ENCODE measurements around the gene MATN1. TPM values are rescaled to one million over a fixed set of nuclear protein-coding genes. Genes with fewer than 3 reads are reported as not detected.

MATN1 gene
- polyA plus RNA-seq, 1 donor (not counting 4 experiments of a cell fraction or from before 2014, with no cell fraction given) = 0.05 TPM

DNA sequence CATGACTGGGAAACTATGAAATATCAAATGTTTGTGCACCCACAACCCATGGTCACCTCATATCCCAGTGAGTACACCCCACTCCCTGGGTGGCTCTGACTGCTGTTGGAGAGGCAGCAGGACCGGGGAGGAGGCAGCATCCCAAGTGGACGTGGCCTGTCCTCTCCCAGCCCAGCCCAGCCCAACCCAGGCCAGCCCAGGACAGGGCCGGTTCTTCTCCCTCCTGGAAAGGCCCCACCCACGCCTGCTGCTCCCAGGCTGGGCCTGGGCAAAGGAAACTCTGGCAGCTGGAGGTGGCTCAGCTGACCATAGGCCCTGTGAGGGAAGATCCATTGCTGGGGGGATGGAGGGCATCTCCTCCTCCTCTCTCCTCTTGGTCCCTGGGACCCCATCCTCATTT is 19.1 kb downstream of the MATN1 start:
- dilution Hi-C loops (cut with MboI; ENCODE audit: extremely low pct_ligation_motif_present, low sequenced_read_pairs) = no loop called here
- no peaks in the 10 kb centered on the region for H3K9me1 ChIP-seq (ENCODE audit: control insufficient read depth, extremely low read depth, insufficient read depth, low read length)
- no peak overlapping the region for H3K9ac ChIP-seq (ENCODE audit: control insufficient read depth, extremely low read depth, insufficient read depth, low read length)
- no peak overlapping the region for H3K27ac ChIP-seq (ENCODE audit: control insufficient read depth, insufficient read depth, low read length)
- no peaks in the 10 kb centered on the region for H3K27me3 ChIP-seq (ENCODE audit: control insufficient read depth, extremely low read depth, insufficient read depth, low read length)
- no peak overlapping the region for H3K4me2 ChIP-seq (ENCODE audit: control insufficient read depth, extremely low read depth, insufficient read depth, low read depth, low read length)
- TF ChIP-seq, protein P1, sequence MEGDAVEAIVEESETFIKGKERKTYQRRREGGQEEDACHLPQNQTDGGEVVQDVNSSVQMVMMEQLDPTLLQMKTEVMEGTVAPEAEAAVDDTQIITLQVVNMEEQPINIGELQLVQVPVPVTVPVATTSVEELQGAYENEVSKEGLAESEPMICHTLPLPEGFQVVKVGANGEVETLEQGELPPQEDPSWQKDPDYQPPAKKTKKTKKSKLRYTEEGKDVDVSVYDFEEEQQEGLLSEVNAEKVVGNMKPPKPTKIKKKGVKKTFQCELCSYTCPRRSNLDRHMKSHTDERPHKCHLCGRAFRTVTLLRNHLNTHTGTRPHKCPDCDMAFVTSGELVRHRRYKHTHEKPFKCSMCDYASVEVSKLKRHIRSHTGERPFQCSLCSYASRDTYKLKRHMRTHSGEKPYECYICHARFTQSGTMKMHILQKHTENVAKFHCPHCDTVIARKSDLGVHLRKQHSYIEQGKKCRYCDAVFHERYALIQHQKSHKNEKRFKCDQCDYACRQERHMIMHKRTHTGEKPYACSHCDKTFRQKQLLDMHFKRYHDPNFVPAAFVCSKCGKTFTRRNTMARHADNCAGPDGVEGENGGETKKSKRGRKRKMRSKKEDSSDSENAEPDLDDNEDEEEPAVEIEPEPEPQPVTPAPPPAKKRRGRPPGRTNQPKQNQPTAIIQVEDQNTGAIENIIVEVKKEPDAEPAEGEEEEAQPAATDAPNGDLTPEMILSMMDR (optimal IDR thresholded peaks at IDR 0.05 in 1 of 3, IDR thresholded peaks at IDR 0.05 in 1 of 3, conservative IDR thresholded peaks at IDR 0.05 in 1 of 3; ENCODE audit: extremely low read depth in 1 of 3, insufficient read depth in 2 of 3, low read length in 3 of 3) = no peak
- no peak for TF ChIP-seq EZH2 (IDR thresholded peaks at IDR 0.05; ENCODE audit: low read length)
- FAIRE-seq = no peak
- H4K20me1 ChIP-seq (ENCODE audit: control insufficient read depth, extremely low read depth, insufficient read depth, low read length) = no peaks in the 10 kb centered on the region
- no peak for DNase-seq (ENCODE audit: low read depth, low spot score)
- no peak overlapping the region for H2AFZ ChIP-seq (ENCODE audit: control insufficient read depth, low read length)
- H3K36me3 ChIP-seq (ENCODE audit: control insufficient read depth in 2 of 2, extremely low read depth in 1 of 2, insufficient read depth in 2 of 2, low read length in 2 of 2) = no peaks in the 10 kb centered on the region
- peaks cover 14% of the 10 kb centered on the region for H3K4me1 ChIP-seq (ENCODE audit: control insufficient read depth, extremely low read depth, insufficient read depth, low read length)
- no peaks in the 10 kb centered on the region for H3K9me3 ChIP-seq (ENCODE audit: control insufficient read depth, low read depth, low read length)
- H3K4me3 ChIP-seq (ENCODE audit: control insufficient read depth in 2 of 3, extremely low read depth in 1 of 3, insufficient read depth in 2 of 3, low read depth in 1 of 3, low read length in 3 of 3) = no peak overlapping the region
- no peaks in the 10 kb centered on the region for H3K79me2 ChIP-seq (ENCODE audit: control insufficient read depth, insufficient read depth, low read length)

- H3K9ac ChIP-seq (ENCODE audit: control insufficient read depth, extremely low read depth, insufficient read depth, low read length) = no peak overlapping the region
- H4K20me1 ChIP-seq (ENCODE audit: control insufficient read depth, extremely low read depth, insufficient read depth, low read length) = no peaks in the 10 kb centered on the region
- H3K9me1 ChIP-seq (ENCODE audit: control insufficient read depth, extremely low read depth, insufficient read depth, low read length) = no peaks in the 10 kb centered on the region
- no peaks in the 10 kb centered on the region for H3K9me3 ChIP-seq (ENCODE audit: control insufficient read depth, low read depth, low read length)
- TF ChIP-seq, protein P1 (optimal IDR thresholded peaks at IDR 0.05 in 1 of 3, IDR thresholded peaks at IDR 0.05 in 1 of 3, conservative IDR thresholded peaks at IDR 0.05 in 1 of 3; ENCODE audit: extremely low read depth in 1 of 3, insufficient read depth in 2 of 3, low read length in 3 of 3) = no peak
- no peak for TF ChIP-seq EZH2 (IDR thresholded peaks at IDR 0.05; ENCODE audit: low read length)
- no peak for DNase-seq (ENCODE audit: low read depth, low spot score)
- no peaks in the 10 kb centered on the region for H3K36me3 ChIP-seq (ENCODE audit: control insufficient read depth in 2 of 2, extremely low read depth in 1 of 2, insufficient read depth in 2 of 2, low read length in 2 of 2)
- no peaks in the 10 kb centered on the region for H3K27me3 ChIP-seq (ENCODE audit: control insufficient read depth, extremely low read depth, insufficient read depth, low read length)
- H3K27ac ChIP-seq (ENCODE audit: control insufficient read depth, insufficient read depth, low read length) = no peak overlapping the region
- no peak overlapping the region for H3K4me3 ChIP-seq (ENCODE audit: control insufficient read depth in 2 of 3, extremely low read depth in 1 of 3, insufficient read depth in 2 of 3, low read depth in 1 of 3, low read length in 3 of 3)
- no peak for FAIRE-seq
- dilution Hi-C loops (cut with MboI; ENCODE audit: extremely low pct_ligation_motif_present, low sequenced_read_pairs) = no loop called here
- H3K4me2 ChIP-seq (ENCODE audit: control insufficient read depth, extremely low read depth, insufficient read depth, low read depth, low read length) = no peak overlapping the region
- H2AFZ ChIP-seq (ENCODE audit: control insufficient read depth, low read length) = no peak overlapping the region
- no peaks in the 10 kb centered on the region for H3K79me2 ChIP-seq (ENCODE audit: control insufficient read depth, insufficient read depth, low read length)
- peaks cover 21% of the 10 kb centered on the region for H3K4me1 ChIP-seq (ENCODE audit: control insufficient read depth, extremely low read depth, insufficient read depth, low read length)
These were observed 20.6 kb downstream of the MATN1 start for GRCh38 chr1:30702823-30703222.

All from keratinocyte (primary cell).